NCI-H446 (cell line): ENCODE results near the gene TECPR1.

Source experiments
- DNase-seq, 2 experiments: peaks; one replicate each; lab custom pipeline; 2025; lab: John Stamatoyannopoulos, UW

The TECPR1 gene

GRCh38 chr7:98284335-98285036 is 32.5 kb upstream of the TECPR1 start:
- no peak for DNase-seq

- no peak for DNase-seq
Measured at GRCh38 chr7:98283887-98284222, 31.8 kb upstream of the TECPR1 start.

GRCh38 chr7:98283127-98283886 is 31.3 kb upstream of the TECPR1 start:
- no peak for DNase-seq

GRCh38 chr7:98282703-98283102 is 30.7 kb upstream of the TECPR1 start:
- DNase-seq, result no peak

- DNase-seq, result no peak
Measured at GRCh38 chr7:98281757-98282606, 29.9 kb upstream of the TECPR1 start.

GRCh38 chr7:98280791-98281756 is 29.0 kb upstream of the TECPR1 start, which contains the start of gene BRI3:
BRI3 (plus strand) TSS chr7:98281686; CDS start chr7:98281796, 110 bp downstream.
- peak; percentile 46 to 87 for DNase-seq

GRCh38 chr7:98280296-98280695 is 28.3 kb upstream of the TECPR1 start:
- DNase-seq, result no peak

GRCh38 chr7:98278936-98279335 is 26.9 kb upstream of the TECPR1 start:
- no peak for DNase-seq

- no peak for DNase-seq
Measured at GRCh38 chr7:98278408-98278807, 26.4 kb upstream of the TECPR1 start.

GRCh38 chr7:98276241-98276761 is 24.3 kb upstream of the TECPR1 start:
- no peak for DNase-seq

GRCh38 chr7:98267303-98267702 is 15.3 kb upstream of the TECPR1 start:
- DNase-seq, result no peak

GRCh38 chr7:98266840-98267239 is 14.8 kb upstream of the TECPR1 start:
- DNase-seq, result no peak

GRCh38 chr7:98265841-98266271 is 13.8 kb upstream of the TECPR1 start:
- DNase-seq, result no peak

- DNase-seq, result no peak
Measured at GRCh38 chr7:98257701-98258100, 5.7 kb upstream of the TECPR1 start.

GRCh38 chr7:98256431-98256830 is 4.4 kb upstream of the TECPR1 start:
- DNase-seq, result no peak

GRCh38 chr7:98254951-98255610 is 3.0 kb upstream of the TECPR1 start:
- DNase-seq, result no peak

GRCh38 chr7:98254516-98254915 is 2.5 kb upstream of the TECPR1 start:
- no peak for DNase-seq

- DNase-seq, result no peak
Measured at GRCh38 chr7:98252425-98253054, 508 bp upstream of the TECPR1 start.

GRCh38 chr7:98251231-98251600 is 816 bp downstream of the TECPR1 start:
- DNase-seq, result no peak

- no peak for DNase-seq
Measured at GRCh38 chr7:98250789-98251188, 1.2 kb downstream of the TECPR1 start.
